B cell (primary cell): ENCODE measurements around the gene REEP6.

Experiments
- CTCF ChIP-seq: fragments of 200-600 bp; IDR thresholded peaks from one replicate; pipeline ENCODE4 v1.8.0; 2022; ENCODE audit warnings: antibody characterized with exemption, mild to moderate bottlenecking
- EZH2 ChIP-seq: IDR thresholded peaks from 2 replicates; pipeline ENCODE4 v1.6.1; 2012; ENCODE audit warnings: borderline replicate concordance, low read depth, mild to moderate bottlenecking, moderate library complexity, low read length; ENCODE audit not compliant: insufficient read depth, poor library complexity, severe bottlenecking

GRCh38 chr19:1450735-1451731 lies 39.9 kb upstream of the REEP6 start:
- no peak for TF ChIP-seq CTCF
- TF ChIP-seq EZH2, result no peak
